Stimulated activated CD4-positive, alpha-beta T cell treated with anti-CD3 and anti-CD28 coated beads, Interleukin-1b, Interleukin-23, amount 100 ng/mL, for 1 hour (primary cell): Measurements from ENCODE around the gene DOK5.

Source experiments
- DNase-seq, 2 donors: peaks; one replicate each; pipeline ENCODE4 v3.0.0-alpha.2; 2020; ENCODE audit warnings: low read depth in 2 of 2

DOK5 gene

DNA sequence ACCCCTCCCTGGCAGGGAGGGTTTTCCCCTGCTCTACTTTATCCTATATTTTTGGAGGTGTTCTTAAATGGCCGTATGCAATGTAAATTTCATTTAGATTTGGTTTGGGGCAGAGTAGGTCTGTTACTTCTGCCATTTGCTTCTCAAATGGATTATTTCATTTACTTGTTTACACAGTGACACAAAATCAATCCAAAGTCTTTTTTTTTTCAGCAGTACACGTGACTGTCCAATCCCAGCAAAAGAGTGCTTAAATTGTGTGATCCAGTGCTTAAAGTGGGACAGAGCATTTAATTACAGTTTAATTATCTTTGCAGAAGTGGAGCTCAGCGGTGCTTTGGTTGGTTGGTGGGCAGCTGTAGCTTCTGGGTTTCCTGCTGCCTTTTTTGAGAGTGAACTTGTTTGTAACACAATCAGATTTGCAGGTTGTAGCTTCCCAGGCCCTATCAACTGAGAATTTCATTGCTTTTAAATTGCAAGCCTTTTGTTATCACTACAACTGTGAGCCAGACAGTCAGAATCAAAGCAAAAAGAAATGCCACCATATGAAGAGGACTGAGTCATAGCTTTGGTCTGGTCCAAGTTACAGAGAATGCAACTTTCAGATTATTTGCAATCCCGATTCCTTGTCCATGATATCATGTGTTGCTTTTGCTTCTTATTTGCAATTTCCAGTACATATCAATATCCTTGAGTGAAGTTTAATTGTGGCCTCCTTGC, 216.9 kb downstream of the DOK5 start:
- no peak for DNase-seq

DNA sequence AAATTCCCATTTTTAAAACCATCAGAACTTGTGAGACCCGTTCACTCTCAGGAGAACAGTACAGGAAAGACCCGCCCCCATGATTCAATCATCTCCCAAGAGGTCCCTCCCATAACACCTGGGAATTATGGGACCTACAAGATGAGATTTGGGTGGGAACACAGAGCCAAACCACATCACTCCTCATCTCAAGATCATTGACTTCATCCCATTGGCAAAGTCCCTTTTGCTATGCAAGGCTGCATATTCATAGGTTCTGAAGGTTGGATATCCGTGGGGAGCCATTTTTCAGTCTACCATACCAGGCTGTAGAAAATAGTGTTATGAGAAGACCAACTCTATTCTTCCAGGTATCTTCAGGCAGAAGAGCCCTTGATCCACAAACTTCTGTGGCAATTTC, 219.1 kb downstream of the DOK5 start:
- DNase-seq, result no peak

GRCh38 chr20:54698373-54698772, 223.0 kb downstream of the DOK5 start:
- no peak for DNase-seq
